MM.1S (cell line): Measurements from ENCODE around the gene CENPB.
A peak's percentile ranks its signal among the peaks of the same experiment; 100 is the strongest.

Experiments
- EZH2 ChIP-seq: fragments of 300-600 bp; sonication (generic); optimal IDR thresholded peaks from 2 replicates; pipeline ENCODE3; 2017; ENCODE audit warnings: low read depth, mild to moderate bottlenecking, antibody characterized with exemption, low read length, mixed read lengths
- TF ChIP-seq, protein P1 (sequence below): fragments of 300-600 bp; sonication (generic); IDR thresholded peaks from 2 replicates; pipeline ENCODE4 v1.5.1; 2016; ENCODE audit warnings: antibody characterized with exemption, low read length, mixed read lengths

GRCh38 chr20:3753098-3753497 lies 33.4 kb downstream of the CENPB start:
- no peak for TF ChIP-seq EZH2
- TF ChIP-seq, protein P1, sequence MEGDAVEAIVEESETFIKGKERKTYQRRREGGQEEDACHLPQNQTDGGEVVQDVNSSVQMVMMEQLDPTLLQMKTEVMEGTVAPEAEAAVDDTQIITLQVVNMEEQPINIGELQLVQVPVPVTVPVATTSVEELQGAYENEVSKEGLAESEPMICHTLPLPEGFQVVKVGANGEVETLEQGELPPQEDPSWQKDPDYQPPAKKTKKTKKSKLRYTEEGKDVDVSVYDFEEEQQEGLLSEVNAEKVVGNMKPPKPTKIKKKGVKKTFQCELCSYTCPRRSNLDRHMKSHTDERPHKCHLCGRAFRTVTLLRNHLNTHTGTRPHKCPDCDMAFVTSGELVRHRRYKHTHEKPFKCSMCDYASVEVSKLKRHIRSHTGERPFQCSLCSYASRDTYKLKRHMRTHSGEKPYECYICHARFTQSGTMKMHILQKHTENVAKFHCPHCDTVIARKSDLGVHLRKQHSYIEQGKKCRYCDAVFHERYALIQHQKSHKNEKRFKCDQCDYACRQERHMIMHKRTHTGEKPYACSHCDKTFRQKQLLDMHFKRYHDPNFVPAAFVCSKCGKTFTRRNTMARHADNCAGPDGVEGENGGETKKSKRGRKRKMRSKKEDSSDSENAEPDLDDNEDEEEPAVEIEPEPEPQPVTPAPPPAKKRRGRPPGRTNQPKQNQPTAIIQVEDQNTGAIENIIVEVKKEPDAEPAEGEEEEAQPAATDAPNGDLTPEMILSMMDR, result peak; percentile 69
